ENCODE measurements around the gene DOHH. TPM values are rescaled to one million over a fixed set of nuclear protein-coding genes. Genes with fewer than 3 reads are reported as not detected.

DOHH gene
- total and polyA plus RNA-seq, 2 experiments from 2014 or later, result 15.0 to 20.4 TPM

- no peaks in the 10 kb centered on the region for H3K36me3 ChIP-seq (ENCODE audit: low read depth)
- H4K20me1 ChIP-seq (ENCODE audit: insufficient read depth), result peaks cover 4% of the 10 kb centered on the region; the same call in 1 of the 2 replicates
- no peaks in the 10 kb centered on the region for H3K9me2 ChIP-seq (ENCODE audit: insufficient read depth)
- H3K4me2 ChIP-seq (ENCODE audit: unreplicated experiment), result no peak overlapping the region
- WGBS, 2 experiments (ENCODE audit: low coverage in 1 of 2, low lambda C conversion rate in 2 of 2, missing lambda C conversion rate in 2 of 2), result 86 to 89% methylated on average over 18 of the region's 18 CpGs
- no peak overlapping the region for H2AFZ ChIP-seq
- in situ Hi-C loops (cut with MboI), result no loop called here
- DNase-seq, result no peak
- no peak overlapping the region for H3K9ac ChIP-seq
- no peak overlapping the region for H3K27ac ChIP-seq
- no peaks in the 10 kb centered on the region for H3K9me3 ChIP-seq (ENCODE audit: low read depth)
- no peak for TF ChIP-seq EZH2phosphoT487 (IDR thresholded peaks at IDR 0.05; ENCODE audit: insufficient read depth, low read depth)
- no peak for TF ChIP-seq EZH2 (IDR thresholded peaks at IDR 0.05; ENCODE audit: insufficient read depth, poor library complexity, severe bottlenecking)
- no peaks in the 10 kb centered on the region for H3K4me1 ChIP-seq (ENCODE audit: insufficient read depth)
- H3K27me3 ChIP-seq (replicated peaks; ENCODE audit: insufficient read depth), result no peaks in the 10 kb centered on the region
- peaks cover 99% of the 10 kb centered on the region for H3K79me2 ChIP-seq (ENCODE audit: insufficient read depth)
- no peak overlapping the region for H3K4me3 ChIP-seq
- no peaks in the 10 kb centered on the region for H3F3A ChIP-seq (ENCODE audit: insufficient read depth)
Observed at GRCh38 chr19:3519126-3519525, 18.7 kb upstream of the DOHH start.

GRCh38 chr19:3518659-3519058 is 18.2 kb upstream of the DOHH start:
- Histone ChIP-seq H3K36me3 (ENCODE audit: low read depth) (no peaks in the 10 kb centered on the region), H3K4me3 (no peak overlapping the region), H3K9me3 (ENCODE audit: low read depth) (no peaks in the 10 kb centered on the region), H3K9me2 (ENCODE audit: insufficient read depth) (no peaks in the 10 kb centered on the region), H3K27ac (no peak overlapping the region), H3K9ac (no peak overlapping the region), H3K27me3 (replicated peaks; ENCODE audit: insufficient read depth) (no peaks in the 10 kb centered on the region), H3K4me1 (ENCODE audit: insufficient read depth) (no peaks in the 10 kb centered on the region), H2AFZ (no peak overlapping the region), H4K20me1 (ENCODE audit: insufficient read depth) (peaks cover 4% of the 10 kb centered on the region; the same call in 1 of the 2 replicates), H3K79me2 (ENCODE audit: insufficient read depth) (peaks cover 100% of the 10 kb centered on the region), H3K4me2 (ENCODE audit: unreplicated experiment) (no peak overlapping the region), H3F3A (ENCODE audit: insufficient read depth) (no peaks in the 10 kb centered on the region)
- no peak for DNase-seq
- no peak for TF ChIP-seq EZH2 (IDR thresholded peaks at IDR 0.05; ENCODE audit: insufficient read depth, poor library complexity, severe bottlenecking)
- TF ChIP-seq EZH2phosphoT487 (IDR thresholded peaks at IDR 0.05; ENCODE audit: insufficient read depth, low read depth), result no peak
- WGBS, 2 experiments (ENCODE audit: low coverage in 1 of 2, low lambda C conversion rate in 2 of 2, missing lambda C conversion rate in 2 of 2), result 87 to 94% methylated on average over 2 of the region's 2 CpGs
- in situ Hi-C loops (cut with MboI), result no loop called here

- 85 to 89% methylated on average over 10 of the region's 10 CpGs for WGBS, 2 experiments (ENCODE audit: low coverage in 1 of 2, low lambda C conversion rate in 2 of 2, missing lambda C conversion rate in 2 of 2)
- H3K36me3 ChIP-seq (ENCODE audit: low read depth), result no peaks in the 10 kb centered on the region
- in situ Hi-C loops (cut with MboI), result no loop called here
Observed at GRCh38 chr19:3518255-3518654, 17.8 kb upstream of the DOHH start.

GRCh38 chr19:3517638-3518037 is 17.2 kb upstream of the DOHH start:
- in situ Hi-C loops (cut with MboI), result no loop called here
- no peak overlapping the region for H3K4me3 ChIP-seq
- DNase-seq, result no peak
- H3K27ac ChIP-seq, result no peak overlapping the region
- no peaks in the 10 kb centered on the region for H3F3A ChIP-seq (ENCODE audit: insufficient read depth)
- H3K9me3 ChIP-seq (ENCODE audit: low read depth), result no peaks in the 10 kb centered on the region
- 92 to 96% methylated on average over 2 of the region's 2 CpGs for WGBS, 2 experiments (ENCODE audit: low coverage in 1 of 2, low lambda C conversion rate in 2 of 2, missing lambda C conversion rate in 2 of 2)
- no peaks in the 10 kb centered on the region for H3K4me1 ChIP-seq (ENCODE audit: insufficient read depth)
- TF ChIP-seq EZH2phosphoT487 (IDR thresholded peaks at IDR 0.05; ENCODE audit: insufficient read depth, low read depth) (no peak), EZH2 (IDR thresholded peaks at IDR 0.05; ENCODE audit: insufficient read depth, poor library complexity, severe bottlenecking) (no peak)
- H3K9me2 ChIP-seq (ENCODE audit: insufficient read depth), result no peaks in the 10 kb centered on the region
- peaks cover 100% of the 10 kb centered on the region for H3K79me2 ChIP-seq (ENCODE audit: insufficient read depth)
- H4K20me1 ChIP-seq (ENCODE audit: insufficient read depth), result peaks cover 4% of the 10 kb centered on the region; the same call in 1 of the 2 replicates
- H3K4me2 ChIP-seq (ENCODE audit: unreplicated experiment), result no peak overlapping the region
- H3K36me3 ChIP-seq (ENCODE audit: low read depth), result no peaks in the 10 kb centered on the region
- no peak overlapping the region for H3K9ac ChIP-seq
- H3K27me3 ChIP-seq (replicated peaks; ENCODE audit: insufficient read depth), result no peaks in the 10 kb centered on the region
- no peak overlapping the region for H2AFZ ChIP-seq

More at GRCh38 chr19:3518255-3518654, 17.8 kb upstream of the DOHH start:
- no peak overlapping the region for H2AFZ ChIP-seq
- H3K4me1 ChIP-seq (ENCODE audit: insufficient read depth), result no peaks in the 10 kb centered on the region
- TF ChIP-seq EZH2phosphoT487 (IDR thresholded peaks at IDR 0.05; ENCODE audit: insufficient read depth, low read depth) (no peak), EZH2 (IDR thresholded peaks at IDR 0.05; ENCODE audit: insufficient read depth, poor library complexity, severe bottlenecking) (no peak)
- no peak overlapping the region for H3K4me3 ChIP-seq
- no peaks in the 10 kb centered on the region for H3K27me3 ChIP-seq (replicated peaks; ENCODE audit: insufficient read depth)
- no peaks in the 10 kb centered on the region for H3F3A ChIP-seq (ENCODE audit: insufficient read depth)
- H3K9ac ChIP-seq, result no peak overlapping the region
- H3K9me3 ChIP-seq (ENCODE audit: low read depth), result no peaks in the 10 kb centered on the region
- peaks cover 4% of the 10 kb centered on the region; the same call in 1 of the 2 replicates for H4K20me1 ChIP-seq (ENCODE audit: insufficient read depth)
- DNase-seq, result no peak
- H3K4me2 ChIP-seq (ENCODE audit: unreplicated experiment), result no peak overlapping the region
- no peak overlapping the region for H3K27ac ChIP-seq
- H3K79me2 ChIP-seq (ENCODE audit: insufficient read depth), result peaks cover 100% of the 10 kb centered on the region
- no peaks in the 10 kb centered on the region for H3K9me2 ChIP-seq (ENCODE audit: insufficient read depth)
